GM12878 (cell line): ENCODE data around the gene MTHFS. TPM values are rescaled to one million over a fixed set of nuclear protein-coding genes. Genes with fewer than 3 reads are reported as not detected.
A peak's percentile ranks its signal among the peaks of the same experiment; 100 is the strongest.

Experiments used
- ATF7 ChIP-seq: fragments of 450-650 bp; IDR thresholded peaks from 2 replicates; pipeline ENCODE4 v1.6.1; 2016; ENCODE audit warnings: low read depth, mild to moderate bottlenecking
- CBX5 ChIP-seq: sonication (generic); IDR thresholded peaks from 2 replicates; pipeline ENCODE4 v1.6.1; 2016; ENCODE audit warnings: low read depth, moderate library complexity, mild to moderate bottlenecking, inconsistent platforms
- CREB1 ChIP-seq: IDR thresholded peaks from 2 replicates; pipeline ENCODE4 v1.6.1; 2012; ENCODE audit warnings: low read depth, mild to moderate bottlenecking, inconsistent platforms
- ELK1 ChIP-seq: IDR thresholded peaks from 2 replicates; pipeline ENCODE4 v1.6.1; 2012; ENCODE audit warnings: low read depth, low read length, improper control_type of control experiment
- EP300 ChIP-seq, 2 experiments: fragments of 150-350 bp in 1 of 2; IDR thresholded peaks; 2 replicates each; pipeline ENCODE4 v1.6.1; 2011 to 2012; ENCODE audit warnings: low read depth in 2 of 2, low read length in 2 of 2, borderline replicate concordance in 1 of 2, improper control_type of control experiment in 1 of 2, inconsistent platforms in 1 of 2; ENCODE audit not compliant: control insufficient read depth in 1 of 2
- GATAD2B ChIP-seq: fragments of 450-650 bp; conservative IDR thresholded peaks from 2 replicates; pipeline ENCODE4 v1.6.1; 2017; ENCODE audit warnings: low read depth, mild to moderate bottlenecking, moderate library complexity
- HDGF ChIP-seq: fragments of 450-650 bp; IDR thresholded peaks from 2 replicates; pipeline ENCODE4 v1.6.1; 2016; ENCODE audit warnings: antibody characterized with exemption
- IKZF2 ChIP-seq, 2 experiments: fragments of 450-650 bp; IDR thresholded peaks; 2 replicates each; pipeline ENCODE4 v1.6.1; 2017; ENCODE audit warnings: mild to moderate bottlenecking in 2 of 2, moderate library complexity in 2 of 2
- JUND ChIP-seq: IDR thresholded peaks from 2 replicates; pipeline ENCODE4 v1.6.1; 2012; ENCODE audit warnings: low read depth, mild to moderate bottlenecking, low read length, improper control_type of control experiment, moderate library complexity
- KLF5 ChIP-seq: fragments of 450-650 bp; IDR thresholded peaks from 2 replicates; pipeline ENCODE4 v1.6.1; 2014; ENCODE audit warnings: mild to moderate bottlenecking; ENCODE audit not compliant: partially characterized antibody
- MTA2 ChIP-seq: fragments of 450-650 bp; IDR thresholded peaks from 2 replicates; pipeline ENCODE4 v1.6.1; 2016; ENCODE audit warnings: low read depth, mild to moderate bottlenecking, moderate library complexity
- MXI1 ChIP-seq: fragments of 150-350 bp; IDR thresholded peaks from 2 replicates; pipeline ENCODE4 v1.6.1; 2011; ENCODE audit warnings: low read depth, mild to moderate bottlenecking, inconsistent platforms, low read length, improper control_type of control experiment
- NBN ChIP-seq: fragments of 450-650 bp; IDR thresholded peaks from 2 replicates; pipeline ENCODE4 v1.6.1; 2016
- NFYA ChIP-seq: IDR thresholded peaks from 2 replicates; pipeline ENCODE4 v1.6.1; 2011; ENCODE audit warnings: low read depth, mild to moderate bottlenecking, low read length, improper control_type of control experiment, borderline replicate concordance
- PKNOX1 ChIP-seq: fragments of 450-650 bp; IDR thresholded peaks from 2 replicates; pipeline ENCODE4 v1.6.1; 2016; ENCODE audit warnings: mild to moderate bottlenecking
- POLR2A ChIP-seq: IDR thresholded peaks from 2 replicates; pipeline ENCODE4 v1.6.1; 2011; ENCODE audit warnings: low read depth, mild to moderate bottlenecking, low read length
- RUNX3 ChIP-seq: IDR thresholded peaks from 2 replicates; pipeline ENCODE4 v1.6.1; 2012; ENCODE audit warnings: low read length, inconsistent platforms
- SIX5 ChIP-seq: IDR thresholded peaks from 2 replicates; pipeline ENCODE4 v1.6.1; 2011; ENCODE audit warnings: mild to moderate bottlenecking, low read depth, low read length, moderate library complexity; ENCODE audit not compliant: severe bottlenecking
- SMAD5 ChIP-seq: IDR thresholded peaks from 2 replicates; pipeline ENCODE4 v1.6.1; 2016; ENCODE audit warnings: antibody characterized with exemption, low read depth
- SMC3 ChIP-seq: IDR thresholded peaks from 2 replicates; pipeline ENCODE4 v1.6.1; 2011; ENCODE audit warnings: low read length, improper control_type of control experiment, borderline replicate concordance
- TAF1 ChIP-seq: IDR thresholded peaks from 2 replicates; pipeline ENCODE4 v1.6.1; 2011; ENCODE audit warnings: mild to moderate bottlenecking, low read depth, low read length, borderline replicate concordance
- TCF3 ChIP-seq: IDR thresholded peaks from 2 replicates; pipeline ENCODE4 v1.6.1; 2012; ENCODE audit warnings: low read depth, mild to moderate bottlenecking, low read length, borderline replicate concordance; ENCODE audit not compliant: insufficient read depth
- TCF7 ChIP-seq: IDR thresholded peaks from 2 replicates; pipeline ENCODE4 v1.6.1; 2014; ENCODE audit warnings: antibody characterized with exemption, borderline replicate concordance
- USF2 ChIP-seq: IDR thresholded peaks from 2 replicates; pipeline ENCODE4 v1.6.1; 2011; ENCODE audit warnings: low read depth, low read length, improper control_type of control experiment, borderline replicate concordance
- WRNIP1 ChIP-seq: IDR thresholded peaks from 2 replicates; pipeline ENCODE4 v1.6.1; 2011; ENCODE audit warnings: low read depth, low read length, improper control_type of control experiment, borderline replicate concordance
- YBX1 ChIP-seq: fragments of 450-650 bp; IDR thresholded peaks from 2 replicates; pipeline ENCODE4 v1.6.1; 2016; ENCODE audit warnings: antibody characterized with exemption
- ZBTB4 ChIP-seq: fragments of 450-650 bp; formaldehyde crosslinking; IDR thresholded peaks from 2 replicates; pipeline ENCODE4 v1.4.0; 2022; ENCODE audit warnings: mild to moderate bottlenecking, moderate library complexity
- ZZZ3 ChIP-seq: IDR thresholded peaks from 2 replicates; pipeline ENCODE4 v1.6.1; 2011; ENCODE audit warnings: low read depth; ENCODE audit not compliant: control insufficient read depth, insufficient read length
- polyA plus RNA-seq, 11 experiments: library from polyadenylated mRNA; depleted of rRNA in 4 of 11; unstranded in 6 of 11; stranded (reverse) in 5 of 11; fragments of >200 nt; fragmentation: Nextera tagmentation in 4 of 11; fragmentation: Illumina TruSeq in 1 of 11; extraction: Ambion mirVana in 4 of 11; extraction: Trizol in 1 of 11; gene quantifications; 1 replicate in 1 of 11; 2 replicates in 10 of 11; pipeline versions ENCODE4 v1.2.1 to v1.2.3, GENCODE V29; 2011 to 2016; ENCODE audit warnings: inconsistent platforms in 2 of 11, missing spikeins in 2 of 11, low read depth in 1 of 11
- total RNA-seq, 4 experiments: library from RNA; depleted of rRNA in 3 of 4; stranded (reverse); fragments of >200 nt in 3 of 4; fragmentation: Illumina TruSeq in 1 of 4; extraction: Trizol in 1 of 4; gene quantifications; 2 replicates each; pipeline versions ENCODE4 v1.2.1 to v1.2.3, GENCODE V29; 2013 to 2021

Gene MTHFS
- total and polyA plus RNA-seq, 10 of the 15 experiments (the other 5 are each of a cell fraction or from before 2014, with no cell fraction given): 14.0 to 81.9 (median 31.8) TPM

GRCh38 chr15:79896131-79896633, 632 bp downstream of the MTHFS start (continued):
- TF ChIP-seq PKNOX1 (no peak; the same call in 1 of the 2 replicates), SIX5 (no peak), JUND (no peak), MXI1 (no peak), USF2 (no peak), CBX5 (no peak), IKZF2 (IDR thresholded peaks at IDR 0.05) (peak in 1 of 2 experiments; percentile 37; a peak in 1 of 4 replicates), KLF5 (no peak), MTA2 (peak; percentile 68; the same call in 1 of the 2 replicates), TCF7 (no peak), GATAD2B (no peak), TAF1 (no peak), ZZZ3 (no peak), YBX1 (no peak), ZBTB4 (CRISPR knock-in tag) (no peak), WRNIP1 (no peak), TCF3 (no peak), NFYA (no peak), POLR2A (no peak), CREB1 (no peak), ELK1 (no peak), SMAD5 (no peak), SMC3 (no peak), RUNX3 (peak; percentile 71), EP300 (IDR thresholded peaks at IDR 0.05; ENCODE audit: borderline replicate concordance in 1 of 2, control insufficient read depth in 1 of 2, low read depth in 2 of 2, low read length in 2 of 2) (no peak), HDGF (no peak), ATF7 (peak; percentile 40; the same call in 1 of the 2 replicates), NBN (peak; percentile 84; the same call in 1 of the 2 replicates)
